Endothelial cell of umbilical vein (primary cell): ENCODE data around the gene ST6GALNAC2. TPM values are rescaled to one million over a fixed set of nuclear protein-coding genes. Genes with fewer than 3 reads are reported as not detected.

Source experiments
- BruUV-seq: library from RNA; stranded (reverse); fragments of 400-500 nt; replicated peaks from 2 replicates; lab custom pipeline; 2021; lab: Mats Ljungman, UMichigan
- CTCF ChIA-PET: fragments of 300-600, 350-600 bp; sonication (Branson Sonifier 250); formaldehyde crosslinking; loops from one replicate; lab custom pipeline; 2021; ENCODE audit warnings: antibody characterized with exemption, inconsistent platforms; lab: Charles Lee
- POLR2A ChIA-PET: fragments of 300-600, 350-600 bp; sonication (Branson Sonifier 250); formaldehyde crosslinking; loops from one replicate; lab custom pipeline; 2021; ENCODE audit warnings: antibody characterized with exemption, inconsistent platforms; lab: Charles Lee
- DNase-seq: peaks from one replicate; pipeline ENCODE4 v3.0.0-alpha.2; 2011; ENCODE audit warnings: low read depth, low spot score
- FAIRE-seq: peaks from 2 replicates; lab custom pipeline; 2011; peaks lifted over from hg19 to GRCh38; lab: Jason Lieb, UNC
- H2AFZ ChIP-seq: 2 replicates; pipeline ENCODE4 v1.6.0; 2012; ENCODE audit warnings: low read depth, low read length, control low read depth, inconsistent platforms
- H3K27ac ChIP-seq: 2 replicates; pipeline ENCODE4 v1.5.1; 2011; ENCODE audit warnings: low read depth, mild to moderate bottlenecking, control low read depth, low read length, moderate library complexity; ENCODE audit not compliant: insufficient read depth
- H3K27me3 ChIP-seq, 2 experiments: 2 replicates each; pipeline versions ENCODE4 v1.6.0 to v1.6.1; 2011; ENCODE audit warnings: low read length in 2 of 2, mixed read lengths in 1 of 2; ENCODE audit not compliant: control insufficient read depth in 2 of 2, insufficient read depth in 2 of 2
- H3K36me3 ChIP-seq, 2 experiments: 2 replicates in 1 of 2; 3 replicates in 1 of 2; pipeline ENCODE4 v1.5.1; 2011; ENCODE audit warnings: low read length in 2 of 2, mild to moderate bottlenecking in 1 of 2, moderate library complexity in 1 of 2; ENCODE audit not compliant: control insufficient read depth in 2 of 2, insufficient read depth in 2 of 2; ENCODE audit errors: extremely low read depth in 1 of 2
- H3K4me1 ChIP-seq: 3 replicates; pipeline ENCODE4 v1.5.1; 2011; ENCODE audit warnings: mild to moderate bottlenecking, low read length; ENCODE audit not compliant: control insufficient read depth, insufficient read depth; ENCODE audit errors: extremely low read depth
- H3K4me2 ChIP-seq: 2 replicates; pipeline ENCODE4 v1.6.1; 2011; ENCODE audit warnings: low read length, control low read depth, mixed read lengths; ENCODE audit not compliant: insufficient read depth
- H3K4me3 ChIP-seq, 3 experiments: fragments of 200-600 bp in 1 of 3; sonication (generic), shearing (Covaris generic) in 1 of 3; replicated peaks in 1 of 3; 2 replicates each; pipeline ENCODE4 v1.5.1; 2011 to 2016; ENCODE audit warnings: control low read depth in 3 of 3, low read length in 3 of 3, mild to moderate bottlenecking in 2 of 3, inconsistent platforms in 1 of 3, low read depth in 1 of 3, moderate library complexity in 1 of 3; ENCODE audit not compliant: insufficient read depth in 1 of 3
- H3K79me2 ChIP-seq: 2 replicates; pipeline ENCODE4 v1.6.0; 2012; ENCODE audit warnings: low read length, inconsistent platforms; ENCODE audit not compliant: control insufficient read depth, insufficient read depth
- H3K9ac ChIP-seq: replicated peaks from 2 replicates; pipeline ENCODE3; 2011; ENCODE audit warnings: low read length, control low read depth; ENCODE audit not compliant: insufficient read depth; ENCODE audit errors: extremely low read depth
- H3K9me1 ChIP-seq: replicated peaks from 3 replicates; pipeline ENCODE4 v1.6.0; 2011; ENCODE audit warnings: mild to moderate bottlenecking, low read length; ENCODE audit not compliant: control insufficient read depth, insufficient read depth; ENCODE audit errors: extremely low read depth
- H3K9me3 ChIP-seq: replicated peaks from 2 replicates; pipeline ENCODE4 v1.5.1; 2012; ENCODE audit warnings: low read length, inconsistent platforms; ENCODE audit not compliant: control insufficient read depth, insufficient read depth
- H4K20me1 ChIP-seq: replicated peaks from 2 replicates; pipeline ENCODE3; 2011; ENCODE audit warnings: mild to moderate bottlenecking, low read length; ENCODE audit not compliant: control insufficient read depth, insufficient read depth; ENCODE audit errors: extremely low read depth
- EZH2 ChIP-seq: IDR thresholded peaks from 2 replicates; pipeline ENCODE4 v1.6.1; 2012; ENCODE audit warnings: borderline replicate concordance, low read depth, mild to moderate bottlenecking, moderate library complexity, low read length, inconsistent platforms; ENCODE audit not compliant: severe bottlenecking
- FOS ChIP-seq: IDR thresholded peaks from 2 replicates; pipeline ENCODE4 v1.6.1; 2011; ENCODE audit warnings: mild to moderate bottlenecking, low read length, moderate library complexity, borderline replicate concordance; ENCODE audit not compliant: insufficient read depth
- JUN ChIP-seq: IDR thresholded peaks from 2 replicates; pipeline ENCODE4 v1.6.1; 2011; ENCODE audit warnings: borderline replicate concordance, low read depth; ENCODE audit not compliant: insufficient read length, insufficient read depth
- dilution Hi-C: fragments of 300-500 bp; cut with MboI; formaldehyde crosslinking; loops from one replicate; pipeline ENCODE4 v1.15.0; 2019; ENCODE audit warnings: low sequenced_read_pairs; ENCODE audit not compliant: extremely low pct_ligation_motif_present
- intact Hi-C: fragments of 100-400 bp; cut with micrococcal nuclease; formaldehyde crosslinking; loops from one replicate; pipeline ENCODE4 v1.10.0; 2022
- polyA plus RNA-seq, 4 experiments: library from polyadenylated mRNA; depleted of rRNA in 3 of 4; stranded (reverse) in 3 of 4; unstranded in 1 of 4; fragments of >200 nt; gene quantifications; 2 replicates each; pipeline versions ENCODE4 v1.2.1 to v1.2.3, GENCODE V29; 2011 to 2012; ENCODE audit warnings: missing spikeins in 1 of 4
- total RNA-seq: library from RNA; stranded (reverse); gene quantifications from 2 replicates; pipeline ENCODE4 v1.2.3, GENCODE V29; 2021
- TF ChIP-seq, protein P1 (sequence below): IDR thresholded peaks from 2 replicates; pipeline ENCODE4 v1.6.1; 2011; ENCODE audit not compliant: insufficient read depth, insufficient read length
- TF ChIP-seq, protein P2 (sequence below), 2 donors: IDR thresholded peaks; 1 replicate in 1 of 2; 2 replicates in 1 of 2; pipeline ENCODE4 v1.5.1; 2011; ENCODE audit warnings: low read length in 2 of 2, mild to moderate bottlenecking in 2 of 2, moderate library complexity in 2 of 2, control low read depth in 1 of 2, inconsistent platforms in 1 of 2, low read depth in 1 of 2; ENCODE audit not compliant: insufficient read depth in 1 of 2; ENCODE audit errors: extremely low read depth in 1 of 2

Gene ST6GALNAC2
- total and polyA plus RNA-seq, 2 donors (not counting 3 experiments of a cell fraction or from before 2014, with no cell fraction given): 0.59 to 1.7 TPM

DNA sequence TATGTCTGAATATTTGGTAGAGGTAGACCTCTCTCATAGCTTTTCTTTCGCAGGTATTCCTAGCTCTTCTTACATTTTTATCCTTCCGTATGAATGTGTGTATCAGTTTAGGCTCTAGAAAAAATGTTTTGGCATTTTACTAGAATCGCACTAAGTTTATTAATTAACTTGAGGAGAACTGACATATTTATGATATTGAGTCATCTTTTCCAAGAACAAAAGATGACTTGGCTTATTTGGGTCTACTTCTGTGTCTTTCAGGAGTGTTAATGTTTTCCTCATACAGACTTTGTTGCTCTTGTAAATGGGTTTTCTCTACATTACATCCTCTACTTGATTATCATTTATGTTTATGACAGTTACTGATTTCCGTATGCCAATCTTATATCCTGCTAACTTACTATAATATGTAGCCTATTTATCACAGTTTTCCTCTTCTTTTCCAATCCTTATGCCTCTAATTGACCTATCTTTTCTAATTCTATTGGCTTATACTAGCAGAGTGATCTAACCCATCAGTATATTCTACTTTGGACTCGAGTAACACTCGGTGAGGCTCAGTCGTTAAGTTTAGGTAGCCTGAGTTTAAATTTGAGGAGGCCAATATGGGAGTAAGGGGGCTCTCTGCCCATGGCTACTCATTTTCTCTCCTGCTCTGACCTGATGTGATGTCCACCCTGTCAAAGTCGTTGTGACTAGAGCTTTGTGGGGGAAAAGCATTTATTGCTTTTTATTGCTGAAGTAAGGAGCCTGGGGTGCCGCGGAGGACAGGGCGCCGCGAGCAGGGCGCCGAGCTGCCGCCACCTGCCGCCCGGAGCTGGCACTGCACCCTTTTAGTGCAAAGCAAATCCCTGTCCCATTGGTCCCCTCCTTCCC is 37.8 kb upstream of the ST6GALNAC2 start:
- H3K79me2 ChIP-seq: no peaks in the 10 kb centered on the region
- no peaks in the 10 kb centered on the region for H4K20me1 ChIP-seq
- peak overlapping the region in 2 of 3 experiments; percentile 10 to 20 for H3K4me3 ChIP-seq
- H3K9ac ChIP-seq: peak overlapping the region; percentile 44
- no peaks in the 10 kb centered on the region for H3K36me3 ChIP-seq
- POLR2A ChIA-PET: interaction anchor here (0.6 kb wide), 1 partner anchor 232 kb away, joined by 4 read pairs; no protein-coding TSS in a partner anchor
- peaks cover 10% of the 10 kb centered on the region for H3K4me1 ChIP-seq
- peak; percentile 79 for DNase-seq
- H3K27me3 ChIP-seq: peaks cover 0 to 2% of the 10 kb centered on the region in 2 experiments
- no peaks in the 10 kb centered on the region for H3K9me1 ChIP-seq
- peak overlapping the region; percentile 79 for H3K27ac ChIP-seq
- peak overlapping the region; percentile 89 for H3K4me2 ChIP-seq
- no TSS peak for BruUV-seq
- dilution Hi-C loops: no loop called here
- no peaks in the 10 kb centered on the region for H3K9me3 ChIP-seq
- peak overlapping the region; percentile 95 for H2AFZ ChIP-seq
- FAIRE-seq: peak; percentile 70
- intact Hi-C loops: loop anchor here (1.0 to 5.0 kb wide), 4 partner anchors 21 to 100 kb away; partner anchors contain the start of gene ST6GALNAC2
- TF ChIP-seq, protein P1, sequence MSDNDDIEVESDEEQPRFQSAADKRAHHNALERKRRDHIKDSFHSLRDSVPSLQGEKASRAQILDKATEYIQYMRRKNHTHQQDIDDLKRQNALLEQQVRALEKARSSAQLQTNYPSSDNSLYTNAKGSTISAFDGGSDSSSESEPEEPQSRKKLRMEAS: no peak
- no peak for TF ChIP-seq EZH2
- TF ChIP-seq JUN: peak; percentile 44
- peak; percentile 43 for TF ChIP-seq FOS
- TF ChIP-seq, protein P2, sequence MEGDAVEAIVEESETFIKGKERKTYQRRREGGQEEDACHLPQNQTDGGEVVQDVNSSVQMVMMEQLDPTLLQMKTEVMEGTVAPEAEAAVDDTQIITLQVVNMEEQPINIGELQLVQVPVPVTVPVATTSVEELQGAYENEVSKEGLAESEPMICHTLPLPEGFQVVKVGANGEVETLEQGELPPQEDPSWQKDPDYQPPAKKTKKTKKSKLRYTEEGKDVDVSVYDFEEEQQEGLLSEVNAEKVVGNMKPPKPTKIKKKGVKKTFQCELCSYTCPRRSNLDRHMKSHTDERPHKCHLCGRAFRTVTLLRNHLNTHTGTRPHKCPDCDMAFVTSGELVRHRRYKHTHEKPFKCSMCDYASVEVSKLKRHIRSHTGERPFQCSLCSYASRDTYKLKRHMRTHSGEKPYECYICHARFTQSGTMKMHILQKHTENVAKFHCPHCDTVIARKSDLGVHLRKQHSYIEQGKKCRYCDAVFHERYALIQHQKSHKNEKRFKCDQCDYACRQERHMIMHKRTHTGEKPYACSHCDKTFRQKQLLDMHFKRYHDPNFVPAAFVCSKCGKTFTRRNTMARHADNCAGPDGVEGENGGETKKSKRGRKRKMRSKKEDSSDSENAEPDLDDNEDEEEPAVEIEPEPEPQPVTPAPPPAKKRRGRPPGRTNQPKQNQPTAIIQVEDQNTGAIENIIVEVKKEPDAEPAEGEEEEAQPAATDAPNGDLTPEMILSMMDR (IDR thresholded peaks at IDR 0.05; ENCODE audit: extremely low read depth in 1 of 2, insufficient read depth in 1 of 2, low read depth in 1 of 2, low read length in 2 of 2): peak; percentile 96 to 97
- CTCF ChIA-PET: interaction anchor here (0.6 to 4.5 kb wide), 40 partner anchors 8 to 165 kb away, joined by 3 to 121 read pairs (median 7); partner anchors contain the start of genes CYGB, MXRA7, PRCD and ST6GALNAC2
